Measurements from ENCODE around the gene DIAPH2.

DIAPH2 gene

GRCh38 chrX:96997196-96997595 is 312.6 kb downstream of the DIAPH2 start:
- no peaks in the 10 kb centered on the region for H3K27me3 Mint-ChIP-seq
- H3K36me3 Mint-ChIP-seq = peaks cover 2% of the 10 kb centered on the region
- no peak overlapping the region for H3K4me3 Mint-ChIP-seq
- H3K27ac Mint-ChIP-seq = no peak overlapping the region
- H3K9me3 Mint-ChIP-seq (ENCODE audit: low read depth) = no peaks in the 10 kb centered on the region
- H3K4me1 Mint-ChIP-seq (ENCODE audit: low read depth) = no peaks in the 10 kb centered on the region

- Mint-ChIP-seq H3K4me1 (ENCODE audit: low read depth) (no peaks in the 10 kb centered on the region), H3K27ac (no peak overlapping the region)
These were observed 316.2 kb downstream of the DIAPH2 start for GRCh38 chrX:97000682-97001368.

GRCh38 chrX:97006167-97006566 is 321.5 kb downstream of the DIAPH2 start:
- no peaks in the 10 kb centered on the region for H3K27me3 Mint-ChIP-seq

More at GRCh38 chrX:97000682-97001368, 316.2 kb downstream of the DIAPH2 start:
- H3K36me3 Mint-ChIP-seq = peaks cover 3% of the 10 kb centered on the region
- no peak overlapping the region for H3K4me3 Mint-ChIP-seq
- peaks cover 3% of the 10 kb centered on the region for H3K9me3 Mint-ChIP-seq (ENCODE audit: low read depth)
- no peaks in the 10 kb centered on the region for H3K27me3 Mint-ChIP-seq

GRCh38 chrX:97009391-97009790 is 324.7 kb downstream of the DIAPH2 start:
- Mint-ChIP-seq H3K27ac (no peak overlapping the region), H3K9me3 (ENCODE audit: low read depth) (no peaks in the 10 kb centered on the region), H3K4me3 (no peak overlapping the region)

More at GRCh38 chrX:97006167-97006566, 321.5 kb downstream of the DIAPH2 start:
- Mint-ChIP-seq H3K27ac (no peak overlapping the region), H3K36me3 (peaks cover 3% of the 10 kb centered on the region), H3K9me3 (ENCODE audit: low read depth) (peaks cover 3% of the 10 kb centered on the region), H3K4me1 (ENCODE audit: low read depth) (no peaks in the 10 kb centered on the region), H3K4me3 (no peak overlapping the region)

GRCh38 chrX:97011540-97011939 is 326.9 kb downstream of the DIAPH2 start:
- Mint-ChIP-seq H3K27me3 (no peaks in the 10 kb centered on the region), H3K27ac (no peak overlapping the region), H3K4me1 (ENCODE audit: low read depth) (no peaks in the 10 kb centered on the region), H3K4me3 (no peak overlapping the region), H3K36me3 (peaks cover 3% of the 10 kb centered on the region), H3K9me3 (ENCODE audit: low read depth) (no peaks in the 10 kb centered on the region)

More at GRCh38 chrX:97009391-97009790, 324.7 kb downstream of the DIAPH2 start:
- Mint-ChIP-seq H3K27me3 (no peaks in the 10 kb centered on the region), H3K36me3 (peaks cover 3% of the 10 kb centered on the region), H3K4me1 (ENCODE audit: low read depth) (no peaks in the 10 kb centered on the region)

- no peaks in the 10 kb centered on the region for H3K9me3 Mint-ChIP-seq (ENCODE audit: low read depth)
- peaks cover 3% of the 10 kb centered on the region for H3K36me3 Mint-ChIP-seq
- H3K4me1 Mint-ChIP-seq (ENCODE audit: low read depth) = no peaks in the 10 kb centered on the region
- no peaks in the 10 kb centered on the region for H3K27me3 Mint-ChIP-seq
- H3K4me3 Mint-ChIP-seq = no peak overlapping the region
- no peak overlapping the region for H3K27ac Mint-ChIP-seq
These were observed 331.5 kb downstream of the DIAPH2 start for GRCh38 chrX:97016106-97016505.

- Mint-ChIP-seq H3K27ac (no peak overlapping the region), H3K27me3 (no peaks in the 10 kb centered on the region), H3K36me3 (no peaks in the 10 kb centered on the region), H3K4me3 (no peak overlapping the region), H3K4me1 (ENCODE audit: low read depth) (no peaks in the 10 kb centered on the region), H3K9me3 (ENCODE audit: low read depth) (no peaks in the 10 kb centered on the region)
These were observed 337.0 kb downstream of the DIAPH2 start for GRCh38 chrX:97021680-97022079.

GRCh38 chrX:97026406-97026805 is 341.8 kb downstream of the DIAPH2 start:
- H3K4me3 Mint-ChIP-seq = no peak overlapping the region
- H3K4me1 Mint-ChIP-seq (ENCODE audit: low read depth) = no peaks in the 10 kb centered on the region
- H3K9me3 Mint-ChIP-seq (ENCODE audit: low read depth) = no peaks in the 10 kb centered on the region
- no peaks in the 10 kb centered on the region for H3K27me3 Mint-ChIP-seq
- H3K36me3 Mint-ChIP-seq = no peaks in the 10 kb centered on the region
- H3K27ac Mint-ChIP-seq = no peak overlapping the region

GRCh38 chrX:97027384-97027922 is 342.8 kb downstream of the DIAPH2 start:
- Mint-ChIP-seq H3K4me3 (no peak overlapping the region), H3K27me3 (no peaks in the 10 kb centered on the region), H3K27ac (no peak overlapping the region), H3K36me3 (no peaks in the 10 kb centered on the region), H3K4me1 (ENCODE audit: low read depth) (no peaks in the 10 kb centered on the region), H3K9me3 (ENCODE audit: low read depth) (no peaks in the 10 kb centered on the region)

- Mint-ChIP-seq H3K4me3 (no peak overlapping the region), H3K27ac (no peak overlapping the region), H3K4me1 (ENCODE audit: low read depth) (no peaks in the 10 kb centered on the region), H3K27me3 (no peaks in the 10 kb centered on the region), H3K9me3 (ENCODE audit: low read depth) (no peaks in the 10 kb centered on the region), H3K36me3 (no peaks in the 10 kb centered on the region)
These were observed 345.8 kb downstream of the DIAPH2 start for GRCh38 chrX:97030463-97030862.

GRCh38 chrX:97030947-97031346 is 346.3 kb downstream of the DIAPH2 start:
- H3K4me3 Mint-ChIP-seq = no peak overlapping the region
- no peaks in the 10 kb centered on the region for H3K9me3 Mint-ChIP-seq (ENCODE audit: low read depth)
- no peaks in the 10 kb centered on the region for H3K27me3 Mint-ChIP-seq
- no peaks in the 10 kb centered on the region for H3K4me1 Mint-ChIP-seq (ENCODE audit: low read depth)
- no peak overlapping the region for H3K27ac Mint-ChIP-seq
- H3K36me3 Mint-ChIP-seq = no peaks in the 10 kb centered on the region

GRCh38 chrX:97039363-97040029 is 354.9 kb downstream of the DIAPH2 start:
- Mint-ChIP-seq H3K27me3 (no peaks in the 10 kb centered on the region), H3K4me1 (ENCODE audit: low read depth) (peaks cover 2% of the 10 kb centered on the region), H3K4me3 (no peak overlapping the region), H3K27ac (no peak overlapping the region), H3K9me3 (ENCODE audit: low read depth) (no peaks in the 10 kb centered on the region), H3K36me3 (no peaks in the 10 kb centered on the region)

GRCh38 chrX:97045470-97045869 is 360.8 kb downstream of the DIAPH2 start:
- no peaks in the 10 kb centered on the region for H3K27me3 Mint-ChIP-seq
- no peak overlapping the region for H3K27ac Mint-ChIP-seq
- H3K4me1 Mint-ChIP-seq (ENCODE audit: low read depth) = no peaks in the 10 kb centered on the region
- H3K9me3 Mint-ChIP-seq (ENCODE audit: low read depth) = no peaks in the 10 kb centered on the region
- no peaks in the 10 kb centered on the region for H3K36me3 Mint-ChIP-seq
- H3K4me3 Mint-ChIP-seq = no peak overlapping the region

- no peak overlapping the region for H3K4me3 Mint-ChIP-seq
- no peaks in the 10 kb centered on the region for H3K27me3 Mint-ChIP-seq
- no peaks in the 10 kb centered on the region for H3K36me3 Mint-ChIP-seq
- H3K9me3 Mint-ChIP-seq (ENCODE audit: low read depth) = no peaks in the 10 kb centered on the region
- H3K27ac Mint-ChIP-seq = no peak overlapping the region
- H3K4me1 Mint-ChIP-seq (ENCODE audit: low read depth) = no peaks in the 10 kb centered on the region
These were observed 362.2 kb downstream of the DIAPH2 start for GRCh38 chrX:97046867-97047266.

GRCh38 chrX:97050392-97050791 is 365.8 kb downstream of the DIAPH2 start:
- Mint-ChIP-seq H3K4me3 (no peak overlapping the region), H3K4me1 (ENCODE audit: low read depth) (no peaks in the 10 kb centered on the region)

More at GRCh38 chrX:97050392-97050791, 365.8 kb downstream of the DIAPH2 start:
- no peaks in the 10 kb centered on the region for H3K27me3 Mint-ChIP-seq
- H3K27ac Mint-ChIP-seq = no peak overlapping the region
- no peaks in the 10 kb centered on the region for H3K36me3 Mint-ChIP-seq
- H3K9me3 Mint-ChIP-seq (ENCODE audit: low read depth) = no peaks in the 10 kb centered on the region
